Coronary artery (tissue), 2 donors: ENCODE results near the gene SPEG.
A peak's percentile ranks its signal among the peaks of the same experiment; 100 is the strongest.

ENCODE experiments used
- DNase-seq: peaks from one replicate; pipeline ENCODE4 v3.0.0-alpha.2; 2017; ENCODE audit warnings: low spot score
- H3K27ac ChIP-seq, 2 donors: fragments of 200-600 bp; sonication (generic); one replicate each; pipeline ENCODE4 v1.5.1; 2016 to 2019
- H3K4me3 ChIP-seq: fragments of 200-600 bp; sonication (generic); 2 replicates; pipeline ENCODE4 v1.5.1; 2016; ENCODE audit warnings: mild to moderate bottlenecking, moderate library complexity
- TF ChIP-seq, protein P1 (sequence below): fragments of 200-600 bp; sonication (generic); IDR thresholded peaks from one replicate; pipeline ENCODE4 v1.5.1; 2019; ENCODE audit warnings: antibody characterized with exemption

SPEG gene

DNA sequence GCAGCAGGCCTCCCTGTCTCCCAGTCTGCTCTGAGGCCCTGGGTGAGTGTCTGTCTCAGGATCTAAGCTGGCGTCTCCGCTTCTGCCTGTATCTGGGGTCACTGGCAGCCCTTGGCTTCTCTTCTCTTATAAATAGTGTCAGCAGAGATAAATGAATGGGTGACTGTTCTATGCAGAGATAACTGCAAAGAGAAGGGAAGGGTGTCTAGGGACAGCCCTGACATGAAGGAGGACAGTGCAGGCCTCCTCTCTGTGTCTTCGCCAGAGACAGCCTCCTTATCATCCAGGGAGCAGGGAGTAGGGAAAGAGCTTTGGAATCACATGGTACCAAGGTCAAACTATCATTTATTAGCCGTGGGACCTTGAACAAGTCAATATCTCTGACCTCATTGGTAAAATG is 35.8 kb downstream of the SPEG start:
- Histone ChIP-seq H3K27ac (peak overlapping the region in 1 of 2 donors; percentile 78), H3K4me3 (no peak overlapping the region)
- TF ChIP-seq, protein P1, sequence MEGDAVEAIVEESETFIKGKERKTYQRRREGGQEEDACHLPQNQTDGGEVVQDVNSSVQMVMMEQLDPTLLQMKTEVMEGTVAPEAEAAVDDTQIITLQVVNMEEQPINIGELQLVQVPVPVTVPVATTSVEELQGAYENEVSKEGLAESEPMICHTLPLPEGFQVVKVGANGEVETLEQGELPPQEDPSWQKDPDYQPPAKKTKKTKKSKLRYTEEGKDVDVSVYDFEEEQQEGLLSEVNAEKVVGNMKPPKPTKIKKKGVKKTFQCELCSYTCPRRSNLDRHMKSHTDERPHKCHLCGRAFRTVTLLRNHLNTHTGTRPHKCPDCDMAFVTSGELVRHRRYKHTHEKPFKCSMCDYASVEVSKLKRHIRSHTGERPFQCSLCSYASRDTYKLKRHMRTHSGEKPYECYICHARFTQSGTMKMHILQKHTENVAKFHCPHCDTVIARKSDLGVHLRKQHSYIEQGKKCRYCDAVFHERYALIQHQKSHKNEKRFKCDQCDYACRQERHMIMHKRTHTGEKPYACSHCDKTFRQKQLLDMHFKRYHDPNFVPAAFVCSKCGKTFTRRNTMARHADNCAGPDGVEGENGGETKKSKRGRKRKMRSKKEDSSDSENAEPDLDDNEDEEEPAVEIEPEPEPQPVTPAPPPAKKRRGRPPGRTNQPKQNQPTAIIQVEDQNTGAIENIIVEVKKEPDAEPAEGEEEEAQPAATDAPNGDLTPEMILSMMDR, result no peak
- no peak for DNase-seq

DNA sequence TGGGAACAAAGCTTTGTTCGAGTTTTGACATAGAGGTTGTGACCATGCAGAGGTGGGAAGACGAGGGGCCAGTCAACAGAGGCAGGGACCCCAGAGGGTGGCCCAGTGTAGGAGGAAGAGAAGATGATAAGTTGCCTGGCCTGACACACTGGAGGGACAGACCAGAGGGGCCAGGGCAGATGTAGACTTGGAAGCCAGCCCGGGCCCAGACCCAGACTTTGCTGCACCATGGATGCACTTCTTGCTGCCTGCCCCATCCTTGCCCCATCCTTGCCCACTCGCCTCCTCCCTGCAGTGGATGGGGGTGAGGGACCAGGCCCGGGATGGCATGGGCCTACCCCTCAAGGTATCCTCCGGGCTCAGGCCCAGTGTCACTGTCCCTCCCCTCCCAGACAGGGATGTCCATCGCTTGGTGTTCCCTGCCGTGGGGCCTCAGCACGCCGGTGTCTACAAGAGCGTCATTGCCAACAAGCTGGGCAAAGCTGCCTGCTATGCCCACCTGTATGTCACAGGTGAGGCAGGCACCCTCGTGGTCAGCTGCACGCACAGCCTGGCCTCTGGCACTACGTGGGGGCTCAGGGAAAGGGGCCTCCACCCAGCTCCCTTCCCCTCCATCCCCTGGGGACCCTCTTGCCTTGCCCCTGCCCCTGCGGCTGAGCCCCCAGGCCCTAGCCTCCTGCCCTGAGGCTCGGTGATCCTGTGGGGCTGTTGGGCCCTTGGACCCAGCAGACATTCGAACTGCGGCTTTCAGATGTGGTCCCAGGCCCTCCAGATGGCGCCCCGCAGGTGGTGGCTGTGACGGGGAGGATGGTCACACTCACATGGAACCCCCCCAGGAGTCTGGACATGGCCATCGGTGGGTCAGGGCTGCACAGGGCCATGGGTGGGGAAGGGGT is 37.1 kb downstream of the SPEG start:
- Histone ChIP-seq H3K27ac (peak overlapping the region; percentile 7 to 78), H3K4me3 (no peak overlapping the region)
- no peak for DNase-seq

DNA sequence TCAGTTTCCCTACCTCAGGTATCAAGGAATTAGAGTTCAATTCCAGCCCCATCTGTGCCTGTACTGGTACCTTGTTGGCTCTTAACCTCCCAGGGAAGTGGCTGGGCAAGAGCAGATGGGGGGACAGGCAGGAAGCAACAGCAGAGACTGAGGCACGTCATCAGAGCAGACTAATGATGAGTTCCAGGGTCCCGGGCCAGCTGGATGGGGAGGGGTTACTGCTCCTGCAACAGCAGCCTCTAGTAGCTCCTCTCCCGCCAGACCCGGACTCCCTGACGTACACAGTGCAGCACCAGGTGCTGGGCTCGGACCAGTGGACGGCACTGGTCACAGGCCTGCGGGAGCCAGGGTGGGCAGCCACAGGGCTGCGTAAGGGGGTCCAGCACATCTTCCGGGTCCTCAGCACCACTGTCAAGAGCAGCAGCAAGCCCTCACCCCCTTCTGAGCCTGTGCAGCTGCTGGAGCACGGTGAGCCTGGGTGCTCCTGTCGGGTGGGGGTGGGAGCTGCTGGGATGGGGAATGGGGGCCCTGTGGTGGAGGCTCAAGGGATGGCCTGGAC is 38.1 kb downstream of the SPEG start:
- no peak for DNase-seq
- Histone ChIP-seq H3K27ac (peak overlapping the region; percentile 7 to 78), H3K4me3 (no peak overlapping the region)
- TF ChIP-seq, protein P1, result no peak

More for the DNA sequence above, 37.1 kb downstream of the SPEG start:
- TF ChIP-seq, protein P1, result no peak

DNA sequence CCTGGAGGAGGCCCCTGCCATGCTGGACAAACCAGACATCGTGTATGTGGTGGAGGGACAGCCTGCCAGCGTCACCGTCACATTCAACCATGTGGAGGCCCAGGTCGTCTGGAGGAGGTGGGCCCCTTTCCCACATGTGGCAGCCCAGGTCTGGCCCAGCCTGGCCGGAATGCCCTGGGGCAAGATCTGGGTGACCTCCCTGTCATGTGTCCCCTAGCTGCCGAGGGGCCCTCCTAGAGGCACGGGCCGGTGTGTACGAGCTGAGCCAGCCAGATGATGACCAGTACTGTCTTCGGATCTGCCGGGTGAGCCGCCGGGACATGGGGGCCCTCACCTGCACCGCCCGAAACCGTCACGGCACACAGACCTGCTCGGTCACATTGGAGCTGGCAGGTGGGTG is 38.9 kb downstream of the SPEG start:
- no peak overlapping the region for H3K4me3 ChIP-seq
- no peak for DNase-seq
- peak overlapping the region; percentile 7 to 78 for H3K27ac ChIP-seq

DNA sequence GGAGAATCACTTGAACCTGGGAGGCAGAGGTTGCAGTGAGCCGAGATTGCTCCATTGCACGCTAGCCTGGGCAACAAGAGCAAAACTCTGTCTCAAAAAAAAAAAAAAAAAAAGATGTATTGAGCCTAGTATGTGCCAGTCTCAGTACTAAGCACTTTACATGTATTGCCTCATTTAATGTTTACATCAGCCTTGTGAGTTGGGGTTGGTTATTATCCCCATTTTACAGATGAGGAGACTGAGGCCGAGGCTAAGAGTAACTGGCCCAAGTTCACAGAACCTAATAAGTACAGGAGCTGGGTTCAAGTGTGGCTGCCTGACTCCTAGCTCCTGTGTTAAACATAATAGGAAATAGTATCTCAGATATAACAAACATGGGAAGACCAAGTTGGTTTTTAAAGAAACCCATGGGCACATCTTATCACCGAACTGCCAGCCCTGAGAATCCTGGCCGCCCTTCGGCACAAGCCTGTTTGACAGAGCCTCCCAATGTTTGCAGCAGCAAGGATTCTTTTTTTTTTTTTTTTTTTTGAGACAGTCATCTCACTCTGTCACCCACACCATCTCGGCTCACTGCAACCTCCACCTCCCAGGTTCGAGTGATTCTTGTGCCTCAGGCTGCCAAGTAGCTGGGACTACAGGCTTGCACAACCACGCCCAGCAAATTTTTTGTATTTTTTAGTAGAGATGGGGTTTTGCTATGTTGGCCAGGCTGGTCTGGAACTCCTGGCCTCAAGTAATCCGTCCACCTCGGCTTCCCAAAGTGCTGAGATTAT is 39.8 kb downstream of the SPEG start:
- Histone ChIP-seq H3K4me3 (no peak overlapping the region), H3K27ac (peak overlapping the region; percentile 52 to 78)
- TF ChIP-seq, protein P1, result no peak
- DNase-seq, result no peak

More for the DNA sequence above, 38.9 kb downstream of the SPEG start:
- TF ChIP-seq, protein P1, result no peak

DNA sequence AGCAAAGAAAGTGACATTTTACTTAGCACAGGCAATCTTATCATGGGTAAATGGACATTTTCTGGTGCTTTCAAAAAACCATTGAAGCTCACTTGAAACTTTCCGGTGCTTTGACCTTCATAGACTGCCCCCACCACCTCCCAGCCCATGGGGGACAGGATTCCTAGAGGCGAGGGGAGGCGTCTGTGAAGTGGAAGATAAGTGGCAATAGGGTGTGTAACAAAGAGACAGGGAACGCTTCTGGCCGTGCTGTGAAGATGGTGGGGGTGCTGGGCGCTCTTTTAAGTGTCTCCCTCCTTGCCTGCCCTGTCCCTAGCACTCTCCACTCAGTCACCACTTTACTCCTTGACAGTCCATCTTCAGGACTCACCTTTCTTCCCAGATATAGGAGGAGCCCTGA is 40.6 kb downstream of the SPEG start:
- no peak for DNase-seq
- H3K27ac ChIP-seq, result peak overlapping the region; percentile 52 to 60
- TF ChIP-seq, protein P1, result no peak

More for the DNA sequence above, 40.6 kb downstream of the SPEG start:
- H3K4me3 ChIP-seq, result no peak overlapping the region
